Activated T-cell treated with anti-CD3 and anti-CD28 coated beads, Interleukin-2, amount 50 U/mL, for 1 hour (primary cell): ENCODE data around the gene DSG2.

Source experiments
- DNase-seq: peaks from one replicate; pipeline ENCODE4 v3.0.0-alpha.2; 2020

The DSG2 gene

DNA sequence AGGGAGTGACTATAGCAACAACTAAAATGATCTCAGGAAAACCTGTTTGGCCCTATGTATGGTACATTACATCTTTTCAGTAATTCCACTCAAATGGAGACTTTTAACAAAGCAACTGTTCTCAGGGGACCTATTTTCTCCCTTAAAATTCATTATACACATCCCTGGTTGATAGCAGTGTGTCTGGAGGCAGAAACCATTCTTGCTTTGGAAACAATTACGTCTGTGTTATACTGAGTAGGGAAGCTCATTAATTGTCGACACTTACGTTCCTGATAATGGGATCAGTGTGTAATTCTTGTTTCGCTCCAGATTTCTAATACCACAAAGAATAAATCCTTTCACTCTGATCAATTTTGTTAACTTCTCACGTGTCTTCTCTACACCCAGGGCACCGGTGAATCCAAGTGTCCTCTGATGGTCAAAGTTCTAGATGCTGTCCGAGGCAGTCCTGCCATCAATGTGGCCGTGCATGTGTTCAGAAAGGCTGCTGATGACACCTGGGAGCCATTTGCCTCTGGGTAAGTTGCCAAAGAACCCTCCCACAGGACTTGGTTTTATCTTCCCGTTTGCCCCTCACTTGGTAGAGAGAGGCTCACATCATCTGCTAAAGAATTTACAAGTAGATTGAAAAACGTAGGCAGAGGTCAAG is 94.7 kb downstream of the DSG2 start:
- DNase-seq, result no peak

- DNase-seq, result no peak
These were observed 97.3 kb downstream of the DSG2 start for GRCh38 chr18:31595121-31595771.

DNA sequence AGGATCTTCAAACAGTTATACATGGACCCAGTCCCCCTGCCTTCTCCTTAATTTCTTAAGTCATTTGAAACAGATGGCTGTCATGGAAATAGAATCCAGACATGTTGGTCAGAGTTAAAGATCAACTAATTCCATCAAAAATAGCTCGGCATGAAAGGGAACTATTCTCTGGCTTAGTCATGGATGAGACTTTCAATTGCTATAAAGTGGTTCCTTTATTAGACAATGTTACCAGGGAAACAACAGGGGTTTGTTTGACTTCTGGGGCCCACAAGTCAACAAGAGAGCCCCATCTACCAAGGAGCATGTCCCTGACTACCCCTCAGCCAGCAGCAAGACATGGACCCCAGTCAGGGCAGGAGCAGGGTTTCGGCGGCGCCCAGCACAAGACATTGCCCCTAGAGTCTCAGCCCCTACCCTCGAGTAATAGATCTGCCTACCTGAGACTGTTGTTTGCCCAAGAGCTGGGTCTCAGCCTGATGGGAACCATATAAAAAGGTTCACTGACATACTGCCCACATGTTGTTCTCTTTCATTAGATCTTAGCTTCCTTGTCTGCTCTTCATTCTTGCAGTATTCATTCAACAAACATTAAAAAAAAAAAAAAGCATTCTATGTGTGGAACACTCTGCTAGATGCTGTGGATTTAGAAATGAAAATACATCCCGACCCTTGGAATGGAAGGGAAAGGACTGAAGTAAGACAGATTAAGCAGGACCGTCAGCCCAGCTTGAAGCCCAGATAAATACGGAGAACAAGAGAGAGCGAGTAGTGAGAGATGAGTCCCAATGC is 98.3 kb downstream of the DSG2 start:
- no peak for DNase-seq

GRCh38 chr18:31598021-31598805 is 100.2 kb downstream of the DSG2 start:
- DNase-seq, result no peak
